ENCODE measurements around the gene MBNL2.

- TF ChIP-seq CTCF (IDR thresholded peaks at IDR 0.05; ENCODE audit: low read depth, low read length, poor library complexity, severe bottlenecking) (no peak), EZH2phosphoT487 (IDR thresholded peaks at IDR 0.05; ENCODE audit: borderline replicate concordance, low read length) (no peak)
Measured at GRCh38 chr13:97253581-97254293, 31.6 kb downstream of the MBNL2 start.

Data from DOHH2 (cell line).